ENCODE measurements around the gene MED15.
"Not testable (repeated sequence)": the region's sequence is repeated elsewhere in the genome, so short reads cannot be mapped to it uniquely, and the experiment has no call there.

The MED15 gene

DNA sequence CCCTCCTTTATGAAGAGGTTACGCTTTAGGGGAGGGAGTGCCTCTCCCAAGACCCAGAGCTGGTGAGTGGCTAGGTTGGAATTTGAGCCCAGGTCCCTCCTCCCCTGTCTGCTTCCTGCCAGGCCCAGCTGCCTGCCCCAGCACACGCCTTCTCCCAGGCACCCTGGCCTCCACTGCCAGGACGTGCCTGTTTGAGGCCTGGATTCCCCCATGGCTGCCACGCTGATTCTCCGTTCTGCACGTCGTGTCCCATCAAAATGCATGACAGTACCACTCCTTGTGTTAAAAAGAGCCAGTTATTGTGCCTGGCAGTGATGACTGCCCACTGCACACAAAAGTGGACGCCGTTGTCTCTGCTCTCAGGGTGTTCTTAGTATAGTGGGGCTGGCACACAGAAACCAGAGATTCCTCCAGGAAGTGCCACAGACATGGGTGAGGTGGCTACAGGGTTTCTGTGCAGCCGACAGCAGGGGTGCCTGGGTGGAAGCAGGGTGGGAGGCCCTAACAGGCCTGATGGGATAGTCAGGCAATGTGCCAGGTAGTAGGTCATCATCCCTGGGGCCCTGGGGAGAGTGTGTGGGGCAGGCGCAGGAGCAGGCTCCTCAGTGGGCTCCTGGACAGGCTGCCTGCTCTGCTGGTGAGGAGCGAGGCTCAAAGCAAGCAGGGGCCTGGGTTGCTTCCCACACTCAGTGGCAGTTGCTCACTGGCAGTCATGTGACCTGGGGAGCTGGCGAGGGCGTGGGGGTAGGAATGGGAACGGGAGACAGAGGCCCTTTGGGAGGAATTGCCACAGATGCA is 24.2 kb downstream of the MED15 start:
- DNase-seq (ENCODE audit: low spot score) = no peak

DNA sequence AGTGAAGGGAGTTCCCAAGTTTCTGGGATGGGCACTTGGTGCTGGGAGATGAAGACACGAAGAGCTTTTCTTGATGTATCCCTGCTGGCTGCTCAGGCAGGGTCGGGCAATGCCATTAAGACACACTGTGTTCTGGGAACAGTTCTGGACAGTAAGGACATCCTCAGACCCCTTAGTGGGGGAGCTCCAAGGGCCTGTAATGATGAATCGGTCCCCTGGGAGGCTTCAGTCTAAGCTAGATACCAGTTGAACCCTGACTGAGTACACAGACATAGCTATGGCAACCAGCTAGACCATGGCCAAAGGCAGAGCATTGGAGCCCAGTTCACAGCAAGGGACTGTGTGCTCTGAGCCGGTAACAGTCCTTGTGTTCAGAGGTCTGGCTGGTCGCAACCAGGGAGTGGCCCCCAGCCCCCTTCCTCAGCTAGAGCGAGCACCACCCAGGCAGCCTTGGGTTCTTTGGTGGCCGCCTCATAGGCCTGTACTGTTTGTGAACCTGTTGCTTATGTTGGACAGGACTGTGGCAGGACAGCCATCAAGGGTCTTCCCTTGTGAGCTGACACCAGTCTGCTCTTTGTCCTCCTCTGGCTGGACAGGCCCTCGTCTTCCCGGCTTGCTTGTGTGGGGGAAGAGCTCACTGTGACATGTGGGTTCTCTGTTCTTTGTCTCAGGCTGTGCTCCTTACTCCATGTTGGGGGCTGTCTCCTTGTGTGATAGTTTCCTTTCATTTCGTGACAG is 25.0 kb downstream of the MED15 start:
- no peak for DNase-seq (ENCODE audit: low spot score)

DNA sequence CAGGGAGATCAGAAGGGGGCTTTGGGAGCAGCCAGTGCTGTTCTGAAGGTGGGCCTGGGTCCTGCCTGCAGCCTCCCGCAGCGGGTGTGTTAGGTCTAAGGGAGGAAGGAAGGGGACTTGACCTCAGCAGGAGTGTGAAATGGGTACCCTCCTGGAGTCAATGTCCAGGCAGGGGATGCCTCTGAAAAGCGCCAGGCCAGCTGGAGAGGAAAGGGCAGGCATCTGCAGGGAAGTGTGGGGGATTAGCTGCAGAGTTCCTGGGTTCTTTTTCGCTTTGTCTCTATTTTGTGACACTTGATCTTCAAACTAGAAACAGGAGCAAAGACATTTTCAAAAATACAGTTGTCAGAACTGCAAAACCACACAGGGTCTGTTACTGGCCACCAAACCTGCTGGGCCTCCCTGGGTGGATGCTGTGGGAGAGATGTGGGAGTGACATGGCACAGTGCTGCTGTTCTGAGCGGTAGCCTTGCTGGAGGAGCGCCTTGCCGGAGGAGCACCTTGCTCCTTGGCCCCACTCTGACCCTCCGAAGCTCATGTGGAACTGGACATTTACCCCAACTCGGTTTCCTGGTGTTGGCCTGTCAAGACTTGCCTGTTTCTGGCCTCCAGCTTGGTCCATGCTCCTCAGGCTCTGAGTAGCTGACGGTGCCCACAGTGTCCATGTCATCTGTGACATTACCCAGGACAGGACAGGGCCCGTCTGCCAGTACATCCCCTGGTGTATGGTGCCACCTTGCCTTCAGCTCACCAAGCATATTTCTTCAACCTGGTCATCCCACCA is 25.9 kb downstream of the MED15 start:
- DNase-seq (ENCODE audit: low spot score) = no peak

DNA sequence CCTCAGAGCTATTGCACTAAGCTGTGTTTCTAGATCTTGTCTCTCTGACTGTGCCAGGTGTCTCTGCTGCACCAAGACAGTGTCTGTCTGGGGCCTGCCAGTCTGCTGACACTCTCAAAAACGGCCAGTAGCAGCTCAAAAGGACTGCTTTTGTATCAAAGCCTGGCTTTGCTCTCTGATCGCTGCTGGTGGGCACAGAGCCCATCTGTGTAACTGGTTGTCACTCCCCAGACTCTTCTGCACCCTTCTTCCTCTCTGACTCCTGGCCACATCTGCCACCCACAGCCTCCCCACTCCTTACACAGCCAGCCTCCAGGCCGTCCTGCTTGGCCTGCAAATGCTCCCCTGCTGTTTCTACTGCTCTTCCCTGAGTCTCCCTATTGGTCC is 26.5 kb downstream of the MED15 start:
- DNase-seq (ENCODE audit: low spot score) = no peak

DNA sequence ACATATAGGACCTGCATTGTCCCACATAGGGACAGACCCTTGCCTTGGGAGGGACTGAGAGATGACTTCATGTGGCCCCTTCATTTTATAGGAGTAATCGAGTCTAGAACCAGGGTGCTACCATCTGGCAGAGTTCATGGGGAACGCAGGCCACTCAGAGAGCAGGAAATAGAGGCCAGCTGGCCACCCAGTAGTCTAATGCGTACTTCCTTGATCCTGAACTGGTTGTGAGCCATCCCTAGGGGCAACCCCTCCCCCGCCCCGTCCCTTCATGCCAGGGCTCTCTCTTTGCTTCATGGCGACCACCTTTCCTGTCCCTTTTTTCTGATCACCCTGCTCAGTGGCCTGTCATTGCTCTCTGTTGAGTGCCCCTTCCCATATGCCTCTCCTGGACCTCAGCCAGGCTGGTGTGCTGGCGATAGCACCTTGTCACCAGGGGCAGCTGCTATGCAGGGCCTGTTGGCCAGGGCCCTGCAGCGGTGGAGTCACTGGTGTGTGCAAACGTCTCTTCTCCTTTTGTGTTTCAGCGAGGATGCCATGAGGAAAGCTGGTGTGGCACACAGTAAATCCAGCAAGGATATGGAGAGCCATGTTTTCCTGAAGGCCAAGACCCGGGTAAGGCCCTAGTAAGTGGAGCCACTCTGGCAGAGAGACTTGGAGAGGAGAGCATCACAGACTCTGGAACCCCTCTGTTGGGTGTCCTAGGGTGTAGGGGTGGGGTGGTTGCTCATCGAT is 29.3 kb downstream of the MED15 start:
- no peak for DNase-seq (ENCODE audit: low spot score)

DNA sequence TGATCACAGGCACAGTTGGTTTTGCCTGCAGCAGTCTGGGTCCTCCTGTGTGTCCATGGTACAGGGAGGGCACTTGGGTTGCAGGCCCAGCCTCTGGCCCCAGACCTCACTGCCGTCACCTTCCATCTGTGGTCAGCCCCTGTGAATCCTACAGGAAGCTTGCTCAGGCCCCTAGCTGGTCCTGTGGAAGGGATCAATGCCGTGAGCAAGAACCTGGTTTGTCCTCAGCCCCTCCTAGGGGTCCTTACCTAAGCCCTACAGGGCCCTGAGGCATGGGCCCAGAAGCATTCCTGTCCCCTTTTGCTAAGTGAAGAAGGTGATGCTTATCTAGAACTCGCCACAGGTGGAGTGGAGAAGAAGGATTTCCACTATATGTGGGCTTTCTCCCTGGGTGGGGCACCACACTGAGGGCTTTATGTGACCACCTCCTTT is 29.9 kb downstream of the MED15 start:
- DNase-seq (ENCODE audit: low spot score) = no peak

DNA sequence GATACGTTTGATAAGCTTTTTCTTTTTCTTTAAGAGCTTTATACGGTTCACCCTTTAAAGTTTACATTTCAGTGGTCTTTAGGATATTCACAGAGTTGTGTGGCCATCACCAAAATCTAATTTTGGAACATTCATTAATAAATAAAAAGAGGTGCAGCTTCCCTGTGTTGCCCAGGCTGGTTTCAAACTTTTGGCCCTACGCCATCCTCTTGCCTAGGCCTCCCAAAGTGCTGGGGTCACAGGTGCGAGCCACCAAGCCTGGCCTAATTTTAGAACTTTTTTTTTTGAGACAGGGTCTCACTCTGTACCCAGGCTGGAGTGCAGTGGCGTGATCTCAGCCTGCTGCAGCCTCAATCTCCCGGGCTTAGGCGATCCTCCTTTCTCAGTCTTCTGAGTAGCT is 30.6 kb downstream of the MED15 start:
- DNase-seq (ENCODE audit: low spot score) = no peak

DNA sequence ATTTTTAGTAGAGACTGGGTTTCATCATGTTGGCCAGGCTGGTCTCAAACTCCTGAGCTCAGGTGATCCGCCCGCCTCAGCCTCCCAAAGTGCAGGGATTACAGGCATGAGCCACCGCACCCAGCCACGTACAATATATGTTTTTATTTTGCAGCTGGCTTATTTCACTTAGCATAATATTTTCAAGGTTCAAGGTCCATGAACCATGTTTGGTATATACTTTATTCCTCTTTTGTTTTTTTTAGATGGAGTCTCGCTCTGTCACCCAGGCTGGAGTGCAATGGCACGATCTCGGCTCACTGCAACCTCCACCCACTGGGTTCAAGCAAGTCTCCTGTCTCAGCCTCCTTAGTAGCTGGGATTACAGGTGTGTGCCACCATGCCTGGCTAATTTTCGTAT is 31.5 kb downstream of the MED15 start:
- DNase-seq (ENCODE audit: low spot score) = not testable (repeated sequence)

DNA sequence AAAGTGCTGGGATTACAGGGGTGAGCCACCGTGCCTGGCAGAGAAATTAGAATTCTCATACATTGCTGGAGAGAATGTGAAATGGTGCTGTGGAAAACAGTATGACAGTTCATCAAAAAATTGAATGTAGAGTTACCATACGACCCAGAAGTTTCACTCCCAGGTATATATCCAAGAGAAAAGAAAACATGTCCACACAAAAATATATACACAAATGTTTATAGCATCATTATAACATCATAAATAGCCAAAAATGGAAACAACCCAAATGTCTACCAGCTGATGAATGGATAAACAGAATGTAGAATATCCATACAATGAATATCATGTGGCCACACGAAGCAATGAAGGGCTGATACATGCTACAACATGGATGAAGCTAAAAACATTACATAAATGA is 34.6 kb downstream of the MED15 start:
- DNase-seq (ENCODE audit: low spot score) = no peak

DNA sequence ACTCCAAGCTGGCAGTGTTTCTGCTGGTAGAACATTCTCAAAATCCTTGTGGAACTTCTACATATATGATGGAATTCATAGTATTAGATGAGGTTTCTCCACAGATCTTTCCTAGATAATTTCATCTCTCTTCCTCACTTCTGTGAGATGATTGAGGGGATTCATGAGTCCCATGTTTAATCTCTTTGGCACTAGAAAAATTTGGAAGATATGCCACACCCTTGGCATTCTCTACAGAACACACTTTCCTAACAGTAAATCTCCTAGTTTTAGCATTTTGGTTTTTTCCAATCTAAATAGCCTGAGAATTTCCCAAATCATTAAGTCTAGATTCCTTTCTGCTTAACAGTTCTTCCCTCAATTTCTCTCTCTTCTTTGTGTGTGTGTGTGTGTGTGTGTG is 35.3 kb downstream of the MED15 start:
- DNase-seq (ENCODE audit: low spot score) = no peak

DNA sequence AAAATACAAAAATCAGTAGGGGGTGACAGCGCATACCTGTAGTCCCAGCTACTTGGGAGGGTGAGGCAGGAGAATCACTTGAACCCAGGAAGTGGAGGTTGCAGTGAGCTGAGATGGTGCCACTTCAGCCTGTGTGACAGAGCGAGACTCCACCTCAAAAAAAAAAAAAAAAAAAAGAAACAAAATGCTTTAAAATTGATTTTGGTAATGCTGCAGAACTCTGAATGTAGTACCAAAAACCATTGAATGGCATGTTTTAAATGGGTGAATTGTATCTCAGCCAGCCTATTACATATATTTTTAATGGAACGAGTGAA is 37.9 kb downstream of the MED15 start:
- DNase-seq (ENCODE audit: low spot score) = not testable (repeated sequence)

DNA sequence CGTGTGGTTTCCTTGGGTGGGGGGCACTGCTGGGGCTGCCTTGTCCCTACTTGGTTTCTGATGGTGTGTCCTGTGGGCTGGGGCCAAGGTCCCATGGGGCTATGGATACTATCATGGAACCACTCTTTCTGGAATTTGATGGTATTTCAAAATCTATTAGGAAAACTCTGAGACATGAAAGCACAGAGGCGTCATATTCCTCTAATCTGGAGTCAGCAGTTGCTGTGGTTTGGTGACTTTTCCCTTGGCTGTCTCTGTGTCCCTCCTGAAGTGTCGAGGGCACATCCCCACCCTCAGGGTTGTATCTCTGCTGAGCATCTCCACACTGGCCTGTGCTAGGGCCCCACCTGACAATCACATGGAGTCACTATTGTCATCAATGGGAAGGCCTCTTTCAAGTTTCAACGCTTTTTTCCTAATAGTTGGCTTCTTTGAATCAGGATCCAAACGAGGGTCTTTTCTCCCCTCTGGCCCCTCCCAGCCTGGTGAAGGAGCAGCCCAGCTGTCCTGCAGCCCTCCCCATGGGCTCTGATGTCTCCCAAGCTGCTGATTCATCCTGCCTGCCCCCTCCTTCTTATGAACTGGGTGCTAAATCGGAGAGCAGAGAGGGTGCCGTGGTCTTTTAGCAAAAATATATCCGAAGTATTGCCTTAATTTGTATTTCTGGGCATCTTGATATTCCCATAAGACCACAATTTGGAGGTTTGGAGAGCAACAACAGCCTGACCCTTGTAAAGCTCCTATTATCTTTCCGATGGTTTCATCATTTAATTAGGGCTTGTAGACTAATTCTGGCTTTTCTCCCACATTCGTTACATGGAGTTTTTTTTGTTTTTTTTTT is 38.5 kb downstream of the MED15 start:
- no peak for DNase-seq (ENCODE audit: low spot score)

DNA sequence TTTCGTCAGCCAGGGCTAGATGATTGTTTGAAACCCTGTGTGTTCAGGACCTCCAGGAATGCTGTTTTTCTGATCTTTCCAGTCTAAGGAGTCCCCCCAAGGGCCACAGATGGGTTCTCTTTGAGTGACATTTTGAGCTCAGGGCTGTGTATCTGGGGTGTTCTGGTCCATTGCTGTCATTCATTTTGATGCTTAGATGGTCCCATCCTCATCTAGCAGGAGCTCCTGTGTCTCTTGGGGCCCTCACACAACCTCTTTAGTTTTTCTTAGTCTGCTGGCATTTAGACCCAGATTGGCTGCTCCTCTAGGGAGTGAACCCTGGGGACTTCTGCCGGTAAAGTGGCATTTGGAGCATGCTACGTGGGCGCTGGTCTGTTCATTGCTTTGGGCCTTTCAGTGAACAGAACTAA is 39.1 kb downstream of the MED15 start:
- DNase-seq (ENCODE audit: low spot score) = no peak

DNA sequence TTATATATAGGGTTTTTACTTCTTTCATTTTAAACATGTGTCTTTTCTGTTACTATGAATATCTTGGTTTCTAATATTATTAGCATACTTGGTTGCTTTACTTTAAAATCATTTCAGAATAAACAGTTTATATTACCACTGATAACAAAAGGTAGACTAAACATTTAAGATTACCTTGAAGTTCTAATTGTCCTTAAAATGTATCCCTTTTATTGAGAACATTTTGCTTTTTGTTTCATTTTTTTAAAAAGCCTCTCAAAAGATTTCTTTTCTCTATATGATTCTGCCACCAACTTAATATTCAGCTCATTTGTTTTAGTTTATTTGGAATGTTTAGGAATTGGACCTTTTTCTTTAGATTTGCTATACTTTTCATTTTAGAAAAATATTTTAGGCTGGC is 39.6 kb downstream of the MED15 start:
- DNase-seq (ENCODE audit: low spot score) = no peak

DNA sequence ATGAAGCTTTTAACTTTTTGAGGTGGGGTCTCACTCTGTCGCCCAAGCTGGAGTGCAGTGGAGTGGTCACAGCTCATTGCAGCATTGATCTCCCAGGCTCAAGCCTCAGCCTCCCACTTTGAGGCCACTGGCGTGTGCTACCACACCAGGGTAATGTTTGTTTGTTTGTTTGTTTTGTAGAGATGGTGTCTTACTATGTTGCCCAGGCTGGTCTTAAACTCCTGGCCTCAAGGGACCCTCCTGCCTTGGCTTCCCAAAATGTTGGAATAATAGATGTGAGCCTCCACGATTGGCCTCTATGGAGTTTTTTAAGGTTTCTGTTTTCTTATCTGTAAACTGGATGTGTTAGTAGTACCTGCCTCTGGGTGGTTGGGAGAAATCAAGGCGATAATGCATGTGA is 41.4 kb downstream of the MED15 start:
- DNase-seq (ENCODE audit: low spot score) = no peak

DNA sequence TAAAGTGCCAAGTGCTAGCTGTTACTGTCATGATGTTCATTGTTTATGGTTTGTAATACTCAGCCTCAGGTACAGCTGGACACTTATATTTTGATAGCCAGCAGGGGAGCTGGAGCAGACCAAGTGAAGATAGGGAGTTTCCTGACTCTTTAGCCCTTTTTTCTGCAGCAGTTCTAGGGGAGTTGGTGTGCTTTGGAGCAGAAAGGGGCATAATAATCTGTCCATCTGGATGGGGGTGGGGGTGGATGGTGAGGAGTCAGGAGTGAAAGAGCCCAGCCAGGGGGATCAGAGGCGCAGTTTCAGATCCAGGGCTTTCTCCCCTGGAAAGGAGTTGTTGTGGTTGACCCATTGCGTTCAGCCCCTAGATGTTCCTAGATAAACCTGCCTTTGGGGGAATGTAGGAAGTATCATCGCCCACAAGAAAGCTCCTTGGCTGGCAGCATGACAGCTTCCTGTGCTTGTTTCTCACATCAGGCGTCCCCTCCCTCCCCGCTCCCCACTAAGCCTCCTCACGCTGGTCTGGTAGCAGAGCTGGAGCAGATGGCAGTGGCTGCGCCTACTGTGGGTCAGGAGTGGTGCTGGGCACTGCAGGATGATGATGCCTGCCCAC is 41.9 kb downstream of the MED15 start:
- DNase-seq (ENCODE audit: low spot score) = no peak

DNA sequence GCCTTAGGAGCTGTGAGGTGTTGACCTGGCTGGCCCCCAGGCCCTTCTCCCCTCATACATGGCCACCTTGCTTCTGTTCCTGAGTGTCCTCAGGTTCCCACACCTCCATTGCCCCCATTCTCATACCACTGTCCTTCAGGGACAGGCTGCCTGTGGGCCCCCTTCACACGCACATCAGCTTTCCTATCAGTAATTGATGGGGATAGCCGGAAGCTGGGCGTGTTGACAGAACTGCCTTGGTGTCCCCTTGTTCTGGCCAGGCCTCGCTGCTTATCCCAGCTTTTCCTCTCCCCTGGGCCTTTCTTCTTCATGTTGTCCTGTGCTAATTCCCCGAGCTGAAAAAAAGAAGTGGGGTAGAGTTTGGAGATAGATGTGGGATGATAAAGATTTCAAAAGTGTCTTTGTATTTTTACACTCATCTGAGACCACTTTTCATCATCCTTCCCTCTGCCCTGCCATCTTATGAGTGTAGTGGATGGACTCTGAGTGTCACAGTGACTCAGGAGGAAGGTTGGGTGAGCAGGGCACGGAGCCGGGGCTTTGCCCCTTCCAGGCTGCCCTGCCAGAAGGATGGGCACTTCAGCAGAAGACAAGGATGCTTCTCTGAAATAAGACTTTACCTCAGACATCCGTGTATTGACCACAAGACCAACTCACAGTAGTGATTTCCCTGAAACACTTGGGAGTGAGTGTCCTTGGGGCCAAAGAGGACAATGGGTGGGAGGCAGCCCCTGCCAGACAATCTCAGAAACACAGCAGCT is 42.8 kb downstream of the MED15 start:
- DNase-seq (ENCODE audit: low spot score) = no peak

DNA sequence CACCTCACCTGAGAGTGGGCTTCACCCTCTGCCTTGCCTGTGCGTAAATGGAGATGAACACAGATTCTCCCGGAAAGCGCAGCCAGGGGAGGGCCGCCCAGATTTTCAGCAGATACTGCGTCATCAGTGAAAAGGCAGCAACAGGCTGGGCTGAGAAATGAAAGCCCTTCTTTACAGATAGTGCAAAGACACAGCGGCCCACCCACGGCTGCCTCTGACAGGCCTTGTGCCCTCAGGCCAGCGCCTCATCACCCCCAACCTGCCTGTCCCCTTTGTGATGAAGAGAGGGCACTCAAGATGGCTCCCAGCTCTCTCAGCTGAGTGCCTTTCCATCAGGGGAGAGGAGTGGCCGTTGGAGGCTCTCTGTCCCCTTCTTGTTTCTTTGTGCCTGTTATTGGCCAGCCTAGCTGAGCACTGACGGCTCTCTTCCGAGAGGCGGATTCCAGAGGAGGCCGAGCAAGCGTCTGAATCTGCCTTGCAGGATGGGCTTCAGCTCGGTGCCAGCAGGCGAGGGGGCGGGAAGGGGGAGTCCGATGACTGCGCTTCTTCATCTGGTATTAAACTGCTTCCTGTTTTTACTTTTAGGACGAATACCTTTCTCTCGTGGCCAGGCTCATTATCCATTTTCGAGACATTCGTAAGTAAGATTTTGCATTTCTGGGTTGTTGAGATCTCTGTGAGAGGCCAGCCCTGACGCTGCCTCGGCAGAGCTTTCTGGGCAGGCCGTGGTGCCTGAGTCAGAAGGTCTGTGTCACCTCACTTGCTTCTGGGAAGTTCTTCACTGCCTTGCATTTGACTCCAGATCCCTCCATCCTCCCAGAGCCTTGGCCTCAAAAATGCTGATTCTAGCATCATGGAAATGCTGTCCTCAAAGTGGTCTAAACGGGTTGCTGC is 43.7 kb downstream of the MED15 start:
- DNase-seq (ENCODE audit: low spot score) = no peak

DNA sequence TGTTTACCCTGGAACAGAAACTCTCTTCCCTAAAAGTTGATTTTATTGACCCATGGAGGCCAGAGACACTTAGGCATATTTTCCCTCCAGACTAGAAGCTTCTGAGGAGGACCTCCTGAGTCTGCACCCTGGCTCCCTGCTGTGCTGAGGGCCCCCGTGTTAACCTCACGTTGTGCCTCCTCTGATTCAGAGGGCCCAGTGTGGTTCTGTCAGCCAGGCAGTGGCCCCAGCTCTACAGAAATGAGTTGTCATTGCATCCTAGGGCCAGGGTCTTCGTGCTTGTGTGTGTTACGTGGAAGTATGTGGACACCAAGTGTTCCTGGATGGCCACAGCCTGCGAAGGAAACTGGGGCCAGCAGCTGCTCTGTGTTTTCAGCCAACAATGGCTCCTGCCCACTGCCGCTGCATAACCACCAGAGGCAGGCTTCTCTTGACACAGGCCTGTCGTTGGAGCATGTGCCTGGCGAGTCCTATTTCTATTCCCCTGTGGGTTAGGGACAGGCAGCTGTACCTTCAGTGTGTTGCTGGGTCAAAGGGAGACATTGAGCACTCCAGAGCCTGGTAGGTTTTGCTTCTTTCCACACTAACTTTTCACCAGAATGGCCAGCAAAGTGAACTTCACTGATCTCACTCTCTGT is 44.5 kb downstream of the MED15 start:
- peak; percentile 40 for DNase-seq (ENCODE audit: low spot score)

All from HuH-7 (cell line).